HEK293 (cell line): ENCODE data around the gene TRIM27.
A peak's percentile ranks its signal among the peaks of the same experiment; 100 is the strongest.

Experiments
- CTCF ChIP-seq: fragments of 450-650 bp; formaldehyde crosslinking; IDR thresholded peaks from 2 replicates; pipeline ENCODE4 v1.5.1; 2016; ENCODE audit warnings: missing biosample characterization, missing genetic modification characterization
- EGR2 ChIP-seq: fragments of 450-650 bp; formaldehyde crosslinking; IDR thresholded peaks from 2 replicates; pipeline ENCODE4 v1.5.1; 2016; ENCODE audit warnings: low read depth, missing biosample characterization, missing genetic modification characterization
- HOXD13 ChIP-seq: sonication (generic); formaldehyde crosslinking; IDR thresholded peaks from 2 replicates; pipeline ENCODE4 v1.8.0; 2022; ENCODE audit warnings: missing genetic modification reagents, borderline replicate concordance
- KLF1 ChIP-seq: fragments of 450-650 bp; formaldehyde crosslinking; IDR thresholded peaks from 2 replicates; pipeline ENCODE4 v1.5.1; 2016; ENCODE audit warnings: missing biosample characterization, missing genetic modification characterization
- MEIS1 ChIP-seq: sonication (generic); formaldehyde crosslinking; IDR thresholded peaks from 2 replicates; pipeline ENCODE4 v1.8.1; 2022; ENCODE audit warnings: missing genetic modification reagents, mild to moderate bottlenecking, borderline replicate concordance
- OSR2 ChIP-seq: fragments of 450-650 bp; formaldehyde crosslinking; IDR thresholded peaks from 2 replicates; pipeline ENCODE4 v1.5.1; 2016; ENCODE audit warnings: missing biosample characterization, missing genetic modification characterization
- PRDM1 ChIP-seq: fragments of 450-650 bp; formaldehyde crosslinking; IDR thresholded peaks from 2 replicates; pipeline ENCODE4; 2016; ENCODE audit warnings: missing biosample characterization, missing genetic modification characterization
- PRDM2 ChIP-seq: fragments of 450-650 bp; formaldehyde crosslinking; IDR thresholded peaks from 2 replicates; pipeline ENCODE4 v1.5.1; 2016; ENCODE audit warnings: missing biosample characterization, missing genetic modification characterization, borderline replicate concordance
- REST ChIP-seq: fragments of 450-650 bp; formaldehyde crosslinking; IDR thresholded peaks from 2 replicates; pipeline ENCODE4 v1.5.1; 2016; ENCODE audit warnings: missing biosample characterization, missing genetic modification characterization
- SALL2 ChIP-seq: fragments of 450-650 bp; formaldehyde crosslinking; IDR thresholded peaks from 2 replicates; pipeline ENCODE4 v1.5.0; 2017; ENCODE audit warnings: missing biosample characterization, mild to moderate bottlenecking, missing genetic modification characterization, borderline replicate concordance
- SCRT1 ChIP-seq: fragments of 450-650 bp; formaldehyde crosslinking; IDR thresholded peaks from 2 replicates; pipeline ENCODE4 v1.5.1; 2016; ENCODE audit warnings: missing biosample characterization, missing genetic modification characterization, borderline replicate concordance
- YY2 ChIP-seq: fragments of 450-650 bp; formaldehyde crosslinking; IDR thresholded peaks from 2 replicates; pipeline ENCODE4 v1.5.1; 2016; ENCODE audit warnings: missing biosample characterization, missing genetic modification characterization
- ZBTB20 ChIP-seq: fragments of 450-650 bp; formaldehyde crosslinking; IDR thresholded peaks from 2 replicates; pipeline ENCODE4 v1.5.1; 2016; ENCODE audit warnings: missing biosample characterization, missing genetic modification characterization
- ZBTB49 ChIP-seq: fragments of 450-650 bp; formaldehyde crosslinking; IDR thresholded peaks from 2 replicates; pipeline ENCODE4 v1.5.1; 2016; ENCODE audit warnings: missing biosample characterization, missing genetic modification characterization, low read depth
- ZFHX2 ChIP-seq: fragments of 450-650 bp; formaldehyde crosslinking; conservative IDR thresholded peaks from 2 replicates; pipeline ENCODE4 v1.5.1; 2016; ENCODE audit warnings: missing biosample characterization, missing genetic modification characterization
- ZIC2 ChIP-seq: fragments of 450-650 bp; formaldehyde crosslinking; IDR thresholded peaks from 2 replicates; pipeline ENCODE4 v1.5.1; 2016; ENCODE audit warnings: missing biosample characterization, missing genetic modification characterization
- ZNF16 ChIP-seq: fragments of 450-650 bp; formaldehyde crosslinking; IDR thresholded peaks from 2 replicates; pipeline ENCODE4 v1.5.1; 2016; ENCODE audit warnings: low read depth, missing biosample characterization, missing genetic modification characterization
- ZNF335 ChIP-seq: fragments of 450-650 bp; formaldehyde crosslinking; conservative IDR thresholded peaks from 2 replicates; pipeline ENCODE4 v1.5.1; 2016; ENCODE audit warnings: missing biosample characterization, missing genetic modification characterization
- ZNF449 ChIP-seq: fragments of 450-650 bp; formaldehyde crosslinking; IDR thresholded peaks from 2 replicates; pipeline ENCODE4 v1.5.1; 2017; ENCODE audit warnings: missing biosample characterization, mild to moderate bottlenecking, missing genetic modification characterization, moderate library complexity
- ZNF654 ChIP-seq: fragments of 450-650 bp; formaldehyde crosslinking; IDR thresholded peaks from 2 replicates; pipeline ENCODE4 v1.5.1; 2016; ENCODE audit warnings: low read depth, missing biosample characterization, missing genetic modification characterization
- ZNF670 ChIP-seq: fragments of 450-650 bp; formaldehyde crosslinking; IDR thresholded peaks from 2 replicates; pipeline ENCODE4 v1.5.1; 2016; ENCODE audit warnings: missing biosample characterization, missing genetic modification characterization, low read depth
- ZNF701 ChIP-seq: fragments of 450-650 bp; formaldehyde crosslinking; IDR thresholded peaks from 2 replicates; pipeline ENCODE4 v1.5.1; 2016; ENCODE audit warnings: missing biosample characterization, missing genetic modification characterization
- ZSCAN23 ChIP-seq: fragments of 450-650 bp; formaldehyde crosslinking; IDR thresholded peaks from 2 replicates; pipeline ENCODE4 v1.5.1; 2016; ENCODE audit warnings: missing biosample characterization, missing genetic modification characterization

Gene TRIM27

GRCh38 chr6:28896505-28897368, 27.0 kb downstream of the TRIM27 start (continued):
- TF ChIP-seq CTCF (tag by site-specific recombination) (peak; percentile 37; the same call in 1 of the 2 replicates), SCRT1 (no peak), ZNF701 (tag by site-specific recombination) (no peak), ZSCAN23 (tag by site-specific recombination) (no peak), ZFHX2 (tag by site-specific recombination) (no peak), ZIC2 (no peak), ZNF16 (no peak), ZBTB20 (tag by site-specific recombination) (peak; percentile 49; the same call in 1 of the 2 replicates), ZNF654 (tag by site-specific recombination) (no peak), EGR2 (tag by site-specific recombination) (no peak), PRDM1 (tag by site-specific recombination) (no peak), ZNF335 (tag by site-specific recombination) (peak; percentile 88), OSR2 (no peak), MEIS1 (CRISPR knock-in tag) (no peak), REST (tag by site-specific recombination) (no peak), PRDM2 (tag by site-specific recombination) (no peak), SALL2 (tag by site-specific recombination) (no peak), KLF1 (tag by site-specific recombination) (no peak), ZNF670 (no peak), YY2 (tag by site-specific recombination) (no peak), ZBTB49 (tag by site-specific recombination) (no peak), ZNF449 (tag by site-specific recombination) (no peak), HOXD13 (CRISPR knock-in tag) (no peak)
